Iris pigment epithelial cell (primary cell): ENCODE measurements around the gene HPRT1.

Experiments used
- DNase-seq: peaks from one replicate; pipeline ENCODE4 v3.0.0-alpha.2; 2011; ENCODE audit warnings: low read depth

HPRT1 gene, protein sequence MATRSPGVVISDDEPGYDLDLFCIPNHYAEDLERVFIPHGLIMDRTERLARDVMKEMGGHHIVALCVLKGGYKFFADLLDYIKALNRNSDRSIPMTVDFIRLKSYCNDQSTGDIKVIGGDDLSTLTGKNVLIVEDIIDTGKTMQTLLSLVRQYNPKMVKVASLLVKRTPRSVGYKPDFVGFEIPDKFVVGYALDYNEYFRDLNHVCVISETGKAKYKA

GRCh38 chrX:134460005-134460861 is at the start of gene HPRT1:
TSS of gene HPRT1 (plus strand) at chrX:134460165. CDS start at chrX:134460312, 147 bp downstream.
- peak; percentile 71 for DNase-seq

DNA sequence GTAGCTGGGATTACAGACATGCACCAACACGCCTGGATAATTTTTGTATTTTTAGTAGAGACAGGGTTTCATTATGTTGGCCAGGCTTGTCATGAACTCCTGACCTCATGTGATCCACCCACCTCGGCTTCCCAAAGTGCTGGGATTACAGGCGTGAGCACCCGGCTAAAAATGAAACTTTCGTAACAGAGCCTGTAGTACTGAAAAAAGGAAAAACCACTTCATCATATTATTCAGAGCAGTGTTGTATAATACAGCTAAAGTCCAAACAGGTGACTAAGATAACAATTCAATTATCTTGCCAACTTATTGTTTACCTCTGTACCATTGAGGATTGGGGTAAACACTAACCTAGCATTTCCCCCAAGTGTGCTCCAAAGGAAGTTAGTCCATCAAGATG is 43.9 kb upstream of the HPRT1 start:
- peak; percentile 23 for DNase-seq

- peak; percentile 24 for DNase-seq
Measured at GRCh38 chrX:134418317-134419113, 41.5 kb upstream of the HPRT1 start.

DNA sequence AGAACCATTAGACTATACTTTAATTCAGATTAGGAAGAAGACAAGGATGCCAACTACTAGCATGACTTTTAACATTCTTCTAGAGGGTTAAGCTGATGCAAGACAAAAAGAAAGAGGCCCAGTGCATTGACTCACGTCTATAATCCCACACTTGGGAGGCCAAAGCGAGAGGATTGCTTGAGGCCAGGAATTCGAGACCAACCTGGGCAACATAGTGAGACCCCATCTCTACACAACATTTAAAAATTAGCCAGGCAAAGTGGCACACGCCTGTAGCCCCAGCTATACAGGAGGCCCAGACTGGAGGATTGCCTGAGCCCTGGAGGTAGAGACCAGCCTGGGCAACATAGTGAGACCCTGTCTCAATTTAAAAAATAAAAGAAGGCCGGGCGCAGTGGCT is 40.2 kb upstream of the HPRT1 start:
- DNase-seq, result no peak

GRCh38 chrX:134423606-134424005 is 36.4 kb upstream of the HPRT1 start:
- DNase-seq, result peak; percentile 49

GRCh38 chrX:134426281-134426680 is 33.7 kb upstream of the HPRT1 start:
- DNase-seq, result no peak

DNA sequence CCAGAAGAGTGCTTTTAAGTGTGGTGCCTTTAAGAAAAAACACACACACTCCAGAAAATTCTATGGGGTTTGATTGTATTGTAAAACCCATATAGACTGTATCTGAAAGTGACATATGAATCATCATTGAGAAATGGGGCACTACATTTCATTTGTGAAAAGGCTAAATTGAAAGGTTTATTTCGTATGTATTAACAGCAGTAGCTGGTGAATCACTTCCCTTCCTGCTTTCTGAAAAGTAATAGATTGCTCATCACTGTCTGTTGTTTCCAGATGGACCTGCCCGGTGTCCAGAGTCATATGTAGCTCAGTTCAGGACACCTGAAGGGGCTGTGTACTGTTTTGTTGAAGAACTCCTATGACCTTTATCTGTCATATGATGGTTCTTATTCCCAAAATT is 28.1 kb upstream of the HPRT1 start:
- DNase-seq, result peak; percentile 68

DNA sequence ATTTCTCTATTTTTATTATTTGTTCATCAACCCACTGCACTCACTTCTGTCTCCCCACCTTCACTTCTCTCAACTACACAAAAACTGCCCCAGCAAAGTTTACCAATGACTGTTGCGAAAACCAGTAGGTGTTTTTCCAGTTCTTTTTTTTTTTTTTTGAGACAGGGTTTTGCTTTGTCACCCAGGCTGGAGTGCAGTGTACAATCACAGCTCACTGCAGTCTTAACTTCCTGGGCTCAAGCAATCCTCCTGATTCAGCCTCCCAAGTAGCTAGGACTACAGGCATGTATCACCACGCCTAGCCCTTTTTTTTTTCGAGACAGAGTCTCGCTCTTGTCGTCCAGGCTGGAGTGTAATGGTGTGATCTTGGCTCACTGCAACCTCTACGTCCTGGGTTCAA is 24.1 kb upstream of the HPRT1 start:
- no peak for DNase-seq

DNA sequence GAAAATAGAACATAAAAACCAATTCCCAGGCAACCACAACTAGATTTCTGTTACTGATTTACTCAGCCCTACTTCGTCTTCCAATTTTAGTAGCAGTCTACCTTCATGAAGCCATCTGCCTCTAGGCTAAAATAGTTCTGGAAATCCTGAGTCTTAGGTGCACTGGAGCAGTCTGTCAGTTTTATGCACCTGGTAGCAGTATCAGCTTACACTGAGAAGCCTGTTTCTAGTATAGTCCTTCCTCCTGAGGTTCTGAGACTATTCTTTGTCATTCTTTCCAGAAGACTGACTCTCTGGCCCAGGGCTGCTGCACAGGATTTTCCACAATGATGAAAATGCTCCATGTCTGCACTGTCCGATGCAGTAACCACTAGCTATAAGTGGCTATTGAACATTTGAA is 16.9 kb upstream of the HPRT1 start:
- no peak for DNase-seq

DNA sequence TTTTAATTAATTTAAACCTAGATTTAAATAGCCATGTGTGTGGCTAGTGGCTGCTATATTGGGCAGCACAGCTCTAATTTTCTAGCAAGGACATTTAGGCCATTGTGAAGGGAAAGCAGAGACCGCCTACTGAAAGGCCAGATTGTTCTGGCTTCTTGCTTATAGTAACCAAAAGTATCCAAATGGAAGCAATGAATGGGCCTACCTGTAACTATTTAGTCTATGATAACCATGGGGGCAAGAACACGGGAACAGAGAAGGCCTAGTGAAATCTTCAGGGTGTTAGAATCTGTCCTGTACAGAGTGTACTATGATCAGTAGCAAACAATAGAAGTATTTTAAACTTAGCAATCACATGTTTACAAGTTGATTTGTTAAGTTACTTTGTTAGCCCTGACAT is 16.5 kb upstream of the HPRT1 start:
- no peak for DNase-seq

DNA sequence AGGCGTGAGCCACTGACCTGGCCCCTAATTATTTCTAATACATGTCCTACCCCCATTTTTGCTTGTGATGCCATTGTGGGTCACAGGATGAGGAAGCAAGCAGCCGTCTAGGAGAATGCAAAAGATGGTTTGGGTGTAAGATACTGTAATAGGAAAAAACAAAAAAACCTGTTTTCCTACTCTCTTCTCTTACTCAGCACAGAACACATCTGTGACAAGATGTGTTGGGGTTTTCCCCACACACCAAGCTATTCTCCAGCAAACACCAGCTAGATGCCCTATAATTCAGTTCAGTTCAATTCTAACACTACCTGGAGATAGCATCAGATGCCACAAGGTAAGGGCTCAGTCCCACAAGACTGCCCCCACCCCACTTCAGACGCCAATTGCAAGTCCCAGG is 15.3 kb upstream of the HPRT1 start:
- DNase-seq, result no peak

- no peak for DNase-seq
Measured at GRCh38 chrX:134452596-134452995, 7.4 kb upstream of the HPRT1 start.

DNA sequence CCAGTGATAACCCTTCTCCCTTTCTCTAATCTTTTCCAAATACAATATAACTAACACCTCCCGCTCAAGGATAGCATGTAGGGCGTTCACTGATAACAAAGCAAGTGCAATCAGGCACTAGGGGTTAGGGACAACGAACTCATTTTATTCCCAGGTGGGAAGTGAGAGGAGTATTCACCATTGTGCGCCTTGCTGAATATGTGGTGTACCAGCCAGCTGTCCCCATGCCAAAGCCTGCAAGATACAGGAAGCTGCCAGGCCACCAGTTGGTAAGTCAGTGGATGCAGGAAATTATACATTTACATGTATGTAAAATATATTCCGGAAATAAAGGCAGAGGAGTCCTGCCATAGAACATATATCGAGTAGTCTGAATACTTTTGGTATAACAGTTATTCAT is 6.3 kb upstream of the HPRT1 start:
- no peak for DNase-seq

DNA sequence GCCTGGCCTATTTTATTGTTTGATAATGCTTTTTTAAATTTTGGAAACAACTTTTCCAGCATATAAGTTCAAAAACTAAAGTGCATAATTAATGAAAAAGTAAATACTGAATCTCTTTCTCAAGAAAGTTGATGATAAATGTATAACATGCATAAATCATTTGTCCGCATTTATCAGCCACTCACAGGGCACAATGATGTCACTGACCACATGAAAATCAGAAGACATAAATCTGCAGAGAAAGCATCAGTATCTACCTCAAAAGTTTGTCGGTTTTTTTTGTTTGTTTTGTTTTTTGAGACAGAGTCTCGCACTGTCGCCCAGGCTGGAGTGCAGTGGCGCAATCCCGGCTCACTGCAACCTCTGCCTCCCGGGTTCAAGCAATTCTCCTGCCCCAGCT is 5.5 kb upstream of the HPRT1 start:
- DNase-seq, result no peak

DNA sequence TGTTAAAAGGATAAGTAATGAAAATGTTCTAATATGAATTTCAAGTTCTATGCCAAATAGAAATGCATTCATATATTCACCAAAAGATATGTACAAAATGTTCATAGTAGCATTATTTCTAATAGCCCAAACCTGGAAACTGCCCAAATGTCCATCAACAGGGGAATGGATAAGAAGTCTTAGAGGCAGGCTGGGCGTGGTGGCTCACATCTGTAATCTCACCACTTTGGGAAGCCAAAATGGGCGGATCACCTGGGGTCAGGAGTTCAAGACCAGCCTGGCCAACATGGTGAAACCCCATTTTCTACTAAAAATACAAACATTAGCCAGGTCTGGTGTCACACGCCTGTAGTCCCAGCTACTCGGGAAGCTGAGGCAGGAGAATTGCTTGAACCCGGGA is 2.3 kb upstream of the HPRT1 start:
- no peak for DNase-seq

- DNase-seq, result peak; percentile 9
Measured at GRCh38 chrX:134459683-134460004, 321 bp upstream of the HPRT1 start.

- DNase-seq, result peak; percentile 10
Measured at GRCh38 chrX:134460862-134461220, 876 bp downstream of the HPRT1 start.

DNA sequence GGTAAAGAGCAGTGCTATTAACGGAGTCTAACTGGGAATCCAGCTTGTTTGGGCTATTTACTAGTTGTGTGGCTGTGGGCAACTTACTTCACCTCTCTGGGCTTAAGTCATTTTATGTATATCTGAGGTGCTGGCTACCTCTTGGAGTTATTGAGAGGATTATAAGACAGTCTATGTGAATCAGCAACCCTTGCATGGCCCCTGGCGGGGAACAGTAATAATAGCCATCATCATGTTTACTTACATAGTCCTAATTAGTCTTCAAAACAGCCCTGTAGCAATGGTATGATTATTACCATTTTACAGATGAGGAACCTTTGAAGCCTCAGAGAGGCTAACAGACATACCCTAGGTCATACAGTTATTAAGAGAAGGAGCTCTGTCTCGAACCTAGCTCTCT is 1.5 kb downstream of the HPRT1 start:
- DNase-seq, result no peak

DNA sequence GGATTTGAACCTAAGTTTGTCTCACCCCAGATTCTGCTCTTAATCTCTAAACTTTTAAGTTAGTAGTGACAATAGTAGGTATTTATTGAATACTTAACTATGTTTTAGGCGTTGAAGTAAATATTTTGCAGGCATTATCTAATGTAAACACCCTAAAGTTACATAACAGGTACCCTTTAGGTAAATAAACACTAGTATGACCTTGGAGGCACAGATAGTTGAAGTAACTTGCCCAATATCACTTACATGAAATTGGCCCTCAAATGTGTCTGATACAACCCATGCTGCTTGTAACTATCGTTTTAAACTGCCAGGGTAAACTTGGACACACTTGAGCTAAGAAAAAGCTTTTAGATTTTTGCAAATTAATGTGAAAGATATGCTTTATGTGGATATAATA is 3.0 kb downstream of the HPRT1 start:
- no peak for DNase-seq

DNA sequence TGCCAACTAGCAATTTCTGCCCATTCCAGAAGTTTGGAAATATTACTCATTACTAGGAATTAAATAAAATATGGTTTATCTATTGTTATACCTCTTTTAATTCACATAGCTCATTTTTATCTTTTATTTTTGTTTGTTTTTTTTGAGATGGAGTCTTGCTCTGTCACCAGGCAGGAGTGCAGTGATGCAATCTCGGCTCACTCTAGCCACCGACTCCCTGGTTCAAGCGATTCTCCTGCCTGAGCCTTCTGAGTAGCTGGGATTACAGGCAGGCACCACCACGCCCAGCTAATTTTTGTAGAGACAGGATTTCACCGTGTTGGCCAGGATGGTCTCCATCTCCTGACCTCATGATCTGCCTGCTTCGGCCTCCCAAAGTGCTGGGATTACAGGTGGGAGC is 4.5 kb downstream of the HPRT1 start:
- DNase-seq, result peak; percentile 47

DNA sequence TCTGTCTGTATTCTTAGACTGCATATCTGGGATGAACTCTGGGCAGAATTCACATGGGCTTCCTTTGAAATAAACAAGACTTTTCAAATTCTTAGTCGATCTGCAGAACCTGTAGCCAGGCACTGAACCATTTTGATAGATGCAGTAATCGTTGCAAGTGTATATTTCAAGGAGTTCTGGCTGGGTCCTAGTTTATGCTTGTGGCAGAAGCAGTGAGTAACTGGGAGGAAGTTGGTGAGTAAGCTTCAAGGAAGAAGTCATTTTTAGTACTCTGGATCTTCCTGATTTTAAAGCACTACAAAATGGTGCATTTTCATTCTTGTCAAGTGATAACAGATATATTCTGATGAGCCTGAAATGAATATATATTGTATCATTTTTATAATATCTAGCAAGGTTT is 9.5 kb downstream of the HPRT1 start:
- DNase-seq, result peak; percentile 65

GRCh38 chrX:134470013-134470412 is 10.0 kb downstream of the HPRT1 start:
- DNase-seq, result no peak

GRCh38 chrX:134472041-134472440 is 12.1 kb downstream of the HPRT1 start:
- no peak for DNase-seq
